Naive thymus-derived CD4-positive, alpha-beta T cell (primary cell): ENCODE measurements around the gene MMD. TPM values are rescaled to one million over a fixed set of nuclear protein-coding genes. Genes with fewer than 3 reads are reported as not detected.

Experiments used
- ATAC-seq: fragments of 150-1000 bp; cut with Tn5 transposase; 2 replicates; pipeline ENCODE4 v1.10.0; 2021; ENCODE audit warnings: mild to moderate bottlenecking, moderate library complexity
- CTCF ChIA-PET: fragments of 350-600 bp; sonication (Branson Sonifier 250); formaldehyde crosslinking; loops from one replicate; lab custom pipeline; 2021; ENCODE audit warnings: antibody characterized with exemption; lab: Charles Lee
- POLR2A ChIA-PET: fragments of 350-600 bp; sonication (Branson Sonifier 250); formaldehyde crosslinking; loops from one replicate; lab custom pipeline; 2021; ENCODE audit warnings: antibody characterized with exemption, inconsistent platforms; lab: Charles Lee
- DNase-seq, 9 donors: peaks; one replicate each; pipeline versions ENCODE4 v3.0.0 to v3.0.0-alpha.2; 2020 to 2022; ENCODE audit warnings: mixed read lengths in 1 of 9
- H3K27ac ChIP-seq: one replicate; pipeline ENCODE4 v1.7.0; 2013; ENCODE audit warnings: mild to moderate bottlenecking, low read depth, low read length, moderate library complexity
- H3K27me3 ChIP-seq, 2 donors: one replicate each; pipeline ENCODE4 v1.7.0; 2013; ENCODE audit warnings: low read length in 2 of 2, mild to moderate bottlenecking in 2 of 2, moderate library complexity in 2 of 2; ENCODE audit not compliant: control insufficient read depth in 2 of 2, insufficient read depth in 2 of 2
- H3K36me3 ChIP-seq, 3 experiments: 1 replicate in 2 of 3; 2 replicates in 1 of 3; pipeline ENCODE4 v1.7.0; 2013; ENCODE audit warnings: low read length in 3 of 3, mild to moderate bottlenecking in 3 of 3, moderate library complexity in 1 of 3; ENCODE audit not compliant: insufficient read depth in 3 of 3, control insufficient read depth in 2 of 3
- H3K4me1 ChIP-seq, 2 donors: one replicate each; pipeline ENCODE4 v1.7.0; 2013; ENCODE audit warnings: low read length in 2 of 2, mild to moderate bottlenecking in 2 of 2, moderate library complexity in 1 of 2; ENCODE audit not compliant: control insufficient read depth in 2 of 2, insufficient read depth in 2 of 2
- H3K4me3 ChIP-seq: 2 replicates; pipeline ENCODE4 v1.7.0; 2013; ENCODE audit warnings: mild to moderate bottlenecking, low read length
- H3K9me3 ChIP-seq, 3 experiments: 1 replicate in 2 of 3; 2 replicates in 1 of 3; pipeline ENCODE4 v1.7.0; 2013; ENCODE audit warnings: low read length in 3 of 3; ENCODE audit not compliant: control insufficient read depth in 2 of 3
- H3K27ac Mint-ChIP-seq, 9 donors: one replicate each; pipeline ENCODE4 v1.8.0; 2020 to 2022; ENCODE audit warnings: mixed read lengths in 9 of 9, mild to moderate bottlenecking in 8 of 9, moderate library complexity in 5 of 9, inconsistent platforms in 2 of 9
- H3K27me3 Mint-ChIP-seq, 5 donors: one replicate each; pipeline ENCODE4 v1.8.0; 2021 to 2022; ENCODE audit warnings: mixed read lengths in 5 of 5, mild to moderate bottlenecking in 1 of 5
- H3K36me3 Mint-ChIP-seq, 5 donors: one replicate each; pipeline ENCODE4 v1.8.0; 2020 to 2022; ENCODE audit warnings: mixed read lengths in 5 of 5, mild to moderate bottlenecking in 3 of 5, inconsistent platforms in 1 of 5
- H3K4me1 Mint-ChIP-seq, 7 donors: one replicate each; pipeline ENCODE4 v1.8.0; 2020 to 2022; ENCODE audit warnings: mixed read lengths in 7 of 7, mild to moderate bottlenecking in 3 of 7, inconsistent platforms in 1 of 7
- H3K4me3 Mint-ChIP-seq, 10 donors: one replicate each; pipeline ENCODE4 v1.8.0; 2020 to 2022; ENCODE audit warnings: mild to moderate bottlenecking in 10 of 10, mixed read lengths in 10 of 10, moderate library complexity in 6 of 10, inconsistent platforms in 2 of 10
- H3K9me3 Mint-ChIP-seq, 11 donors: one replicate each; pipeline ENCODE4 v1.8.0; 2020 to 2022; ENCODE audit warnings: mixed read lengths in 11 of 11, mild to moderate bottlenecking in 4 of 11, inconsistent platforms in 1 of 11, moderate library complexity in 1 of 11
- intact Hi-C, 2 donors: fragments of 100-400 bp; cut with micrococcal nuclease; formaldehyde crosslinking; loops; one replicate each; pipeline ENCODE4 v1.15.1; 2023
- polyA plus RNA-seq, 2 donors: library from polyadenylated mRNA; unstranded; fragments of 300-500 nt; fragmentation: Illumina TruSeq; gene quantifications; one replicate each; pipeline ENCODE4 v1.2.3, GENCODE V29; 2021
- total RNA-seq, 6 experiments: library from RNA in 5 of 6; stranded (reverse) in 5 of 6; gene quantifications; 1 replicate in 5 of 6; 2 replicates in 1 of 6; pipeline ENCODE4 v1.2.3 and lab custom pipeline; 2021 to 2026

MMD gene
- total and polyA plus RNA-seq, 7 experiments from 2014 or later = 5.2 to 35.3 (median 11.2) TPM

DNA sequence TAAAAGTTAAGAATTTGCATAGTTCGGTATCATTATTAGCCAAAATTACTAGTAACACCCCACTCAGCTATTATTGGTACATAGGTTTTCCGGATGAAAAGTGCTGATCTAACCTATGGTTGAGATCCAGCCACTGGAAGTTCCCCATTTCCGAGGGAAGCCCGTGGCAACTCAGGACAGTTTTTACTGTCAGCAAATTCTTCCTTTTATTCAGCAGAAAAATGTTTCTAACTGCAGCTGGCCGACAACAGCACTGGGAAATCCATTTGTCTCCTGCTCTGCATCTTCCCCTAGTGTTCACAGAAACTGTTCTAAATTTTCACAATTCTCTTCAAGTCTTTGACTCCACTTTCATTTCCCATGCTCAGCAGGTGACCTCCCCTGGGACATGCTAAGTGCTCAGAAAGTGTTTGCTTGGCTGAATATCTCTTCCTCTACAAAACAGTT is 15.5 kb upstream of the MMD start:
- no peak for ATAC-seq
- Mint-ChIP-seq H3K4me3 (no peak overlapping the region), H3K4me1 (peaks cover 7 to 31% (median 8%) of the 10 kb centered on the region in 7 donors), H3K27ac (no peak overlapping the region), H3K27me3 (peaks cover 8 to 14% (median 11%) of the 10 kb centered on the region in 5 donors), H3K36me3 (no peaks in the 10 kb centered on the region), H3K9me3 (peaks cover 0 to 5% (median 0%) of the 10 kb centered on the region in 11 donors)
- Histone ChIP-seq H3K4me3 (no peak overlapping the region), H3K4me1 (peaks cover 0 to 3% of the 10 kb centered on the region in 2 donors), H3K27me3 (no peaks in the 10 kb centered on the region), H3K9me3 (no peaks in the 10 kb centered on the region), H3K36me3 (no peaks in the 10 kb centered on the region), H3K27ac (no peak overlapping the region)
- CTCF ChIA-PET = no interaction called here
- intact Hi-C loops = no loop called here
- no peak for DNase-seq
- POLR2A ChIA-PET = no interaction called here

GRCh38 chr17:55436224-55437158 is 14.9 kb upstream of the MMD start:
- H3K36me3 ChIP-seq = no peaks in the 10 kb centered on the region
- H3K9me3 ChIP-seq = no peaks in the 10 kb centered on the region
- intact Hi-C loops = no loop called here
- no peaks in the 10 kb centered on the region for H3K36me3 Mint-ChIP-seq
- H3K4me1 ChIP-seq = peaks cover 0 to 3% of the 10 kb centered on the region in 2 donors
- peaks cover 8 to 12% (median 11%) of the 10 kb centered on the region in 5 donors for H3K27me3 Mint-ChIP-seq
- peaks cover 9 to 34% (median 11%) of the 10 kb centered on the region in 7 donors for H3K4me1 Mint-ChIP-seq
- no peak overlapping the region for H3K4me3 Mint-ChIP-seq
- ATAC-seq (no peak), DNase-seq (no peak)
- H3K27me3 ChIP-seq = no peaks in the 10 kb centered on the region
- H3K27ac Mint-ChIP-seq = no peak overlapping the region
- POLR2A ChIA-PET = no interaction called here
- CTCF ChIA-PET = no interaction called here
- H3K4me3 ChIP-seq = no peak overlapping the region
- H3K27ac ChIP-seq = no peak overlapping the region
- peaks cover 0 to 5% (median 0%) of the 10 kb centered on the region in 11 donors for H3K9me3 Mint-ChIP-seq

GRCh38 chr17:55435408-55435807 is 13.8 kb upstream of the MMD start:
- no peak for DNase-seq
- Histone ChIP-seq H3K36me3 (no peaks in the 10 kb centered on the region), H3K27ac (no peak overlapping the region), H3K9me3 (no peaks in the 10 kb centered on the region), H3K4me1 (peaks cover 0 to 3% of the 10 kb centered on the region in 2 donors), H3K4me3 (no peak overlapping the region), H3K27me3 (no peaks in the 10 kb centered on the region)
- no peaks in the 10 kb centered on the region for H3K36me3 Mint-ChIP-seq
- no peak overlapping the region for H3K27ac Mint-ChIP-seq
- intact Hi-C loops = no loop called here
- POLR2A ChIA-PET = no interaction called here
- H3K27me3 Mint-ChIP-seq = peaks cover 8 to 12% (median 10%) of the 10 kb centered on the region in 5 donors
- no peak overlapping the region for H3K4me3 Mint-ChIP-seq
- peaks cover 9 to 34% (median 12%) of the 10 kb centered on the region in 7 donors for H3K4me1 Mint-ChIP-seq
- CTCF ChIA-PET = no interaction called here
- H3K9me3 Mint-ChIP-seq = peaks cover 0 to 5% (median 0%) of the 10 kb centered on the region in 11 donors
- ATAC-seq = no peak

GRCh38 chr17:55434721-55435120 is 13.1 kb upstream of the MMD start:
- no peak overlapping the region for H3K4me3 Mint-ChIP-seq

DNA sequence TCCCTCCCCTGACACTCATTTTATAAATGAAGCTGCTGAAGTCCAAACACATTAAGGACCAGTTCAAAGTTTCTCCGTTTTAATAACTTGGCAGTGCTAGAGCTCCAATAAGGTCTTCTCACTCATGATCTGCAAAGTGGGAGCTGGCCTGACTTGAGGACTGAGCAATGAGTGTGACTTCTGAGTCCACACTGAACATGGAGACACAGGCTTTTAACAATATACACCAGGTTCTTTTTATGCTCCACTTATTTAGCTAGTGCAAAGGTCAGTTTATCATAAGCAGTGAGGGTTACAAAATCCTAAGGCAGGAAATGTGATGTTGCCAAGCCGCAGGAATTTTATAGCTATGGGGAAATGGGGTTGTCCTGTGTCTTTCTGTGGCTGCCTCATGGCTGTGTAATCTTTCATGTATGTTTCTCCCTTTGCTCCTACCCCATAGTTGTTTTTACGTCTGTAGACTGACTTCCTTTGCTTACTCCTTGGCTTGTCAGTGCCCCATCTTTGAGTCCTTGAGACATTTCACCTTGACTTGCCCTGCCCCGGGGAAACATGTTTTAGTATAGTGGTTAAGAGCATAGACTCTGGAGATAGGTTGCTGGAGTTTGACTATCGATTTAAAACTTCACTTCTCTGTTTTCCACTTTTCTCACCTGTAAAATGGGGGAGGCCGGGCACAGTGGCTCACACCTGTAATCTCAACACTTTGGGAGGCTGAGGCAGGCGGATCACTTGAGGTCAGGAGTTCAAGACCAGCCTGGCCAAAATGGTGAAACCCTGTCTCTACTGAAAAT is 12.2 kb upstream of the MMD start:
- ChIA-PET POLR2A (interaction anchor here (1.1 kb wide), 1 partner anchor 16 kb away, joined by 3 read pairs; no protein-coding TSS in a partner anchor), CTCF (no interaction called here)
- no peaks in the 10 kb centered on the region for H3K36me3 ChIP-seq
- H3K27ac Mint-ChIP-seq = no peak overlapping the region
- intact Hi-C loops = no loop called here
- H3K27me3 ChIP-seq = no peaks in the 10 kb centered on the region
- no peak overlapping the region for H3K27ac ChIP-seq
- H3K4me1 Mint-ChIP-seq = peaks cover 9 to 34% (median 12%) of the 10 kb centered on the region in 7 donors
- no peaks in the 10 kb centered on the region for H3K9me3 ChIP-seq
- H3K27me3 Mint-ChIP-seq = peaks cover 3 to 12% (median 10%) of the 10 kb centered on the region in 5 donors
- H3K4me3 Mint-ChIP-seq = no peak overlapping the region
- H3K9me3 Mint-ChIP-seq = peaks cover 0 to 5% (median 0%) of the 10 kb centered on the region in 11 donors
- no peaks in the 10 kb centered on the region for H3K36me3 Mint-ChIP-seq
- H3K4me3 ChIP-seq = no peak overlapping the region
- no peak for DNase-seq
- no peak for ATAC-seq
- peaks cover 0 to 3% of the 10 kb centered on the region in 2 donors for H3K4me1 ChIP-seq

More at GRCh38 chr17:55434721-55435120, 13.1 kb upstream of the MMD start:
- Histone ChIP-seq H3K4me1 (peaks cover 0 to 3% of the 10 kb centered on the region in 2 donors), H3K9me3 (no peaks in the 10 kb centered on the region), H3K27ac (no peak overlapping the region), H3K27me3 (no peaks in the 10 kb centered on the region), H3K4me3 (no peak overlapping the region), H3K36me3 (no peaks in the 10 kb centered on the region)
- no peak overlapping the region for H3K27ac Mint-ChIP-seq
- ChIA-PET CTCF (no interaction called here), POLR2A (no interaction called here)
- DNase-seq (no peak), ATAC-seq (no peak)
- peaks cover 9 to 34% (median 12%) of the 10 kb centered on the region in 7 donors for H3K4me1 Mint-ChIP-seq
- intact Hi-C loops = no loop called here
- peaks cover 0 to 5% (median 0%) of the 10 kb centered on the region in 11 donors for H3K9me3 Mint-ChIP-seq
- H3K27me3 Mint-ChIP-seq = peaks cover 5 to 12% (median 10%) of the 10 kb centered on the region in 5 donors
- no peaks in the 10 kb centered on the region for H3K36me3 Mint-ChIP-seq

- Histone ChIP-seq H3K9me3 (no peaks in the 10 kb centered on the region), H3K4me1 (peaks cover 0 to 3% of the 10 kb centered on the region in 2 donors), H3K36me3 (no peaks in the 10 kb centered on the region), H3K27me3 (no peaks in the 10 kb centered on the region), H3K4me3 (no peak overlapping the region), H3K27ac (no peak overlapping the region)
- ATAC-seq = no peak
- Mint-ChIP-seq H3K36me3 (no peaks in the 10 kb centered on the region), H3K9me3 (peaks cover 0 to 5% (median 0%) of the 10 kb centered on the region in 11 donors), H3K27me3 (peaks cover 6 to 13% (median 11%) of the 10 kb centered on the region in 5 donors), H3K4me3 (no peak overlapping the region), H3K4me1 (peaks cover 9 to 34% (median 12%) of the 10 kb centered on the region in 7 donors), H3K27ac (no peak overlapping the region)
- no peak for DNase-seq
- POLR2A ChIA-PET = interaction anchor here (1.1 kb wide), 1 partner anchor 15 kb away, joined by 3 read pairs; no protein-coding TSS in a partner anchor
- CTCF ChIA-PET = no interaction called here
- intact Hi-C loops = no loop called here
Measured at GRCh38 chr17:55433029-55433628, 11.5 kb upstream of the MMD start.
